Activated T-cell treated with anti-CD3 and anti-CD28 coated beads for 4 hours (primary cell): Measurements from ENCODE around the gene GBA3.

ENCODE experiments used
- DNase-seq: peaks from one replicate; pipeline ENCODE4 v3.0.0-alpha.2; 2020

GBA3 gene

GRCh38 chr4:22790631-22791030 lies 97.9 kb downstream of the GBA3 start:
- no peak for DNase-seq

GRCh38 chr4:22794732-22795131 lies 102.0 kb downstream of the GBA3 start:
- DNase-seq: no peak

DNA sequence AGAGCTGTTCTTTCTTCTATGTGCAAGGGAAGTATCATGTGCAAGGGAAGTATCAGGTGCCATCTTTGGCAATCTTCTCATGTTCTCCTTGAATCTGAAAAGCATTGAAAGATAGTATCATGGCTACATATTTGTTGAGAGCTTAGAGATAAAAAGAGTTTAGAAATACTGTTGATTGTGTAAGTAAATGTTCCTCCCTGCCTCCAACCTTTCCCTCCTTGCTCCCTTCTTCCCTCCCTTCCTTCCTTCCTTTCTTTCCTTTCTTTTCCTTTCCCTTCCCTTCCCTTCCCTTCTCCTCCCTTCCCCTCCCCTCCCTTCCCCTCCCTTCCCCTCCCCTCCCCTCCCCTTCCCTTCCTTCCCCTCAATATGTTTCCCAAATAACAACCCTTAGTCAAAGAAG lies 108.7 kb downstream of the GBA3 start:
- DNase-seq: no peak

DNA sequence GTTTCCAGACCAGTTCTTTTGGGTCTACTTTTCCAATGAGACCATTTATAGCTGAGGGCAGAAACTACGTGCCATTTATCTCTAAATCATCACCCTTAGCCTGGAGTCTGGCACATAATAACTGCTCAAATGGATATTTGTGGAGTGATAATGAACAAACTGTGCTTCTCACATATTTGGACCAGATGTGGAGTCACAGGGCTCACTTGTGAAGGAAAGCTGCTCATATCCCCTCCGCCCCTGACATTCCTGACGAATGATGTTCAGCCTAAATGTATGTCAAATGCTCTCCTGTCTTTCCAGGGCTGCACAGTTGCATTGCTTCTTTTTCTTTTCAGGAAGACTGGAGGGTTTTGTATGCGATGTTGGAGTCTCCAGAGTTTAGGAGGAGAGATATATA lies 110.1 kb downstream of the GBA3 start:
- no peak for DNase-seq

- DNase-seq: no peak
Observed at GRCh38 chr4:22803512-22803911, 110.8 kb downstream of the GBA3 start.

DNA sequence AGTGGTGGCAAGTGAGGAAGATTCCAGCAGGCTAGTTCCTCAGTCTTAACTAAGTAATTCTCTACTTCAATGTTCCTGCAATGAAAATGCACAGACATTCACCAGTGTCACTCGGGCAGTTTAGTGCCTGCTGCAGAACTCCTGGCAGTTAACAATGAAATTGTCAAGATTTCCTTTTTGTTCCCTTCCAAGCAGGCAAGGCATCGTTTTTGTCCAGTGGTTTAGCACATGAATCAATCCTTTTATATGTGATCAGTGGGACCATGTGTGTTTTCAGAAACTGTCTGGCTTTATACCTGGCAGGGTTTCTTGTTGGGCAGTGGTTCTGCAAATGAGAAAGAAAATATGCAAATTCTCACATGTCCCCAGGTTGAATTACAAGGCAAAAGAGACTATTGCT lies 122.2 kb downstream of the GBA3 start:
- no peak for DNase-seq

DNA sequence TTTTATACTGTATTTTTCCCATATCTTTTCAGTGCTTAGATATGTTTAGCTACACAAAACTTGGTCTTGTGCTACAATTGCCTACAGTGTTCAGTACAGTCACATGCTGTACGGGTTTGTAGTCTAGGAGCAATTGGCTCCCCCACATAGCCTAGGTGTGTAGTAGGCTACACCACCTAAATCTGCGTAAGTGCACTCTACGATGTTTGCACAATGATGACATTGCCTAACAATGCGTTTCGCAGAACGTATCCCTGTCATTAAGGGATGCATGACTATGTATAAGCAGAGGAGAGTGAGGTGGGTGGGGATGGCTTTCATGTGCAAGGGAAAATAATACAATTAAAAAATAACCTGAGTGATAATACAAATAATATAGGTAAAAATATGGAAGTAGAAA lies 131.4 kb downstream of the GBA3 start:
- DNase-seq: no peak

- no peak for DNase-seq
Observed at GRCh38 chr4:22842360-22843018, 149.8 kb downstream of the GBA3 start.

DNA sequence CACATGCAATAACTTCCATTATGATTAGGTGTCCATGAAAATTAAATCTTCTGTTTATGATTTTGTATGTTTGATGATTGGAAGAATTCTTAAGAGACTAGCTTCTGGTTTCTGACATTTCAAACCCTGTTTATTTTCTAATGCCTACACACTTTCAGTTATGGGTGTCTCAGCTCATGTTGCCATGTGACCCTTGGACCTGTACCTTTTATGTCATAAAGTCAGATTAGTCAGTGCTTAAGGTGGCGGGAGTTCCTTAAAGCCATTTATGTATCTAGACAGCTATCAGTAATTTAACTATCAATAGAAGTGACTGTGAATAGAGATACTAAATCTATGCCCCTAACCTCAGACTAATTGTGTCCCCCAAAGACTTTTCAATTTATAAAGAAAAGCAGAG lies 155.6 kb downstream of the GBA3 start:
- DNase-seq: no peak

DNA sequence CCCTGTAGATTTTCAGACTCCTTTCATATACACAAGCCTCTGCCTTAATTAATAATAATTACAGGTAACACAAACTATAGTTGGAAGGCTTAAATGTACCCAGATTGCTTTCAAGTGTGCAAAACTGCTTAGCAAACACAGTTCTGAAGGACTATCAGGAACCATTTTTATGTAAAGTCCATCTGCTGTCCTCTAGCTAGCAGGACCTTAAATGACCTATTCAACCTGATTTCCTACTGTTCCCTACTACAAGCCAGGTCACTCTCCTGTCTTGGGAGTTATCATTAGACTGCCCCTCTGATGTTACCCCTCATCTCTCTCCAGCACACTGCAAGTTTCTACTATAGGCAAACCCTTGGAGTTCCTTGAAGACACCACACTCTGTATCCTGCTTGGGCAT lies 157.3 kb downstream of the GBA3 start:
- DNase-seq: no peak

DNA sequence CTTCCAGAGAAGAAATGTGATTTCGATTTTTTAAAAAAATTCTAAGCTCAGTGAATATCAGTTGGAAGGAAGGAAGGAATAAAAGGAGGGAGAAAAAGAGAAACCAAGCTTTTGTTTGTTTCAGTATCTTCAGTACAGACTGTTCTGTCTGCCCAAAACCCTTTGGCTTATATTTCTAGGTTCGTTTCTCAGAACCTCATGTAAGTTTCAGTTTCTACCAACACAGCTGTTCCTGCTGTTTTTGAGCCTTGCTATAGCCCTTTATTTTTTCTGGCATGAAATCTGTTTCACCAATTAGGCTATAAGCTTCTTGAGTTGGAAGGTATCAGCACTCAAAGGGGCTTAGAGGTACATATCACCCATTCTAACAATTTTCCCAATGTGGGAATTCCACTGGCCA lies 157.9 kb downstream of the GBA3 start:
- no peak for DNase-seq

GRCh38 chr4:22857411-22857810 lies 164.7 kb downstream of the GBA3 start:
- no peak for DNase-seq

DNA sequence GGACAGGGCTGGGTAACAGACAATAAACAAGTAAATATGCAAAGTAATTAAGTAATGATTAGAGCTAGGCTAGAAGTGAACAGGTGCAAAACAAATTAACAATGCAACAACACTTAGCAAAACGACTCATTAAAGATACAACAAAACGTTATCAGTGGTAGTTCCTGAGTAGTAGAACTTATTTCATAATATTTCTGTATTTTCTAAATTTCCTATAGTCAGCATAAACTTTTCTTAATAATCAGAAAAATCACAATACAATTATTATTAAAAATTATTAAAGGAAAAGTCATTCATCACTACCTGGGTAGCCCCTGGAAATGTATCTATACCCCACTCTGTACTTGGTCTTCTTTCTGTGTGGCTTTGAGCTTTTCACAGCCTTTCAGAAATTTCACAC lies 166.6 kb downstream of the GBA3 start:
- DNase-seq: no peak
